GM19328 (cell line): Measurements from ENCODE around the gene CDK5R1.
"Not testable (repeated sequence)": the region's sequence is repeated elsewhere in the genome, so short reads cannot be mapped to it uniquely, and the experiment has no call there.

Experiments used
- ATAC-seq: cut with Tn5 transposase; IDR thresholded peaks from one replicate; pipeline ENCODE4 v1.9.1; 2021; ENCODE audit warnings: mild to moderate bottlenecking, moderate library complexity; ENCODE audit not compliant: unreplicated experiment

CDK5R1 gene

DNA sequence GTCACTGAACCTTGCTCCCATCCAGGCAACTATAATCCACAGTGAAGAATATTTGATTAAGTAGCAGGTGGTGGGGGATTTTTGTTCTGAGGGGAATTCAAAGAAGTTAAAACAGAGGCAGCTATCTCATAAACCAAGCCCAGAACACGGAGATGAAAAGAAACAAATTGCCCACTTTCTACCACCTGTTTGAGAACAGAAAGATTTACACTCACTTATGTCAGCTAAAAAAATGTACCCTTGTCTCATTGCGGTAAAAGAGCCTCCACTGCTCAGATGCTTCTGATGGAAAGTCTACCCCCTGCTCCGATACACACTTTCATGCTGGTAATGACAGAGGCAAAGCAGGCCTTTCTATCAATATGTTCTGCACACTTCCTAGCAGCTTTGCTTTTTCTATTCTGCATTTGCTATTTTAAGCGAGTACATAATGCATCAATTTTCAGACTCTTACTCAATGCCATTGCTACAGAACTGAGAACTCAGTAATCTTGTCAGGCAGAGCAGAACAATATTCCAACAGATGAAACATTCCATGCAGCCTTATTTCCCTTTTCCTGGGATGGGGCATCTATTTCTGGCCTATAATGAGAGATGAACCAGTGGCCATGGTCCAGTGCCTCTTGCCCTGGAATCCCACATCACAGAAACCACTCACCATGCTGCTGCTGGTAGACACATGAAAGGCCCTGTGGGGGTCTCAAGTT is 29.0 kb downstream of the CDK5R1 start:
- ATAC-seq: no peak

- ATAC-seq: no peak
Observed at GRCh38 chr17:32516450-32516849, 29.7 kb downstream of the CDK5R1 start.

DNA sequence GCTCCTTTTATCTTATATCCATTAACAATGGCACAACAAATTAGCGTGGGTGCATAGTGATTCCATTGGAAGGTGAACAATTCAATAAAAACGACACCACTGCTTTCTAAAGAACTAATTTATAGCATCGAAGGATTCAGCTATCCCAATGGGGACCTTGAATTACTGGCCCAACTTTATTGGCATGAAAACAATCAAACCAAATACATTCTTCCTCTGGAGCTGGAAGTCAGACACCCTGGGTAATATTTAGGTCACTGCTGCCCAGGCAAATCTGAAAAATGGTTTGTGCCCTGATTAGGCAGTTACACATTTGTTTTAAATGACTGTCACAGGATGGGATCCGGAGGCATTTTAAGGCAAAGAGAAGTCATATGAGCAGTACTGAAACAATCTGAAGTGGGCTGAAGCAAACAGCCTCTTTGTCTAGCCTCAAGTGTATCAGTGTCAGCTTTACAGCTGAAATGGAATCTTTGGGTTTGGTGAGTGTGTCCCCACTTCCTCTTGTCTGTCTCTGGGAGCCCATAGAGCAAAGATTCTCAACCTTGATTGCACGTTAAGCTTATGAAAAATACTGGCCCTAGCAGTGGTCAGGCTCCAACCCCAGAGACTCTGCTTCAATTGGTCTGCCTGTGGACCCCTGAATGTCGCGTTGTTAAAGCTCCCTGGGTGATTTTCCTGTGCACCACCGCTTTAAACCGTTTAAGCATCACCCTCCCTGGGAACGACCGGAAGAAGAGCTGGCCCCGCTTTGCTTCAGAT is 30.3 kb downstream of the CDK5R1 start:
- ATAC-seq: no peak

- no peak for ATAC-seq
Observed at GRCh38 chr17:32517982-32518381, 31.2 kb downstream of the CDK5R1 start.

GRCh38 chr17:32518646-32519227 is 31.9 kb downstream of the CDK5R1 start:
- no peak for ATAC-seq

- ATAC-seq: no peak
Observed at GRCh38 chr17:32519228-32520103, 32.7 kb downstream of the CDK5R1 start.

DNA sequence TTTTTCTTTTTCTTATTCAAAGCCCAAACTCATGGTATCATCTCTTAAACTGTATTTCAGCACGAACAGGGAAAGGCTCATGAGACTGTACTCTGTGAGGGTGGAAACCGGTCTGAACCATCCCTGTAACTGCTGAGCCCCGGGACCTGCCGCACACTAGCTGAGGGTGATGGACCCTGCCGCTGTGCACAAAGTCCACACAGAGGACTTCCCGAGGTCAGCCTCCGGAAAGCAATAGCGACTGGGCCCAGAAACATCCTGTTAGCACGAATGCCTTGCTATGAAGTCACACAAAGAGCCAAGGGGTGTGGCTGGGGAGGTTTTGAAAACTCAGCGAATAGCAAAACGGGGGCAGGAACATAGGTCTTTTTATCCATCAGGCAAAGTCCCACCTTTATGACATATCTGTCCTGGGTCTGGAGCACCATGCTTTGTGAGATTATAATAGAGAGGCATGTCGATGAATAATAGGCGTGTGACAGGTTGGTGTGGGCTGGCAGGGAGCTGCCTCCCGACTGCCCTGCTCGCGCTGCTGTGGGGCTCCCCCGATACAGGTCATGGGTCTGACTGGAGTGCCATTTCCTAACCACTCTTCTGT is 33.4 kb downstream of the CDK5R1 start:
- ATAC-seq: no peak

DNA sequence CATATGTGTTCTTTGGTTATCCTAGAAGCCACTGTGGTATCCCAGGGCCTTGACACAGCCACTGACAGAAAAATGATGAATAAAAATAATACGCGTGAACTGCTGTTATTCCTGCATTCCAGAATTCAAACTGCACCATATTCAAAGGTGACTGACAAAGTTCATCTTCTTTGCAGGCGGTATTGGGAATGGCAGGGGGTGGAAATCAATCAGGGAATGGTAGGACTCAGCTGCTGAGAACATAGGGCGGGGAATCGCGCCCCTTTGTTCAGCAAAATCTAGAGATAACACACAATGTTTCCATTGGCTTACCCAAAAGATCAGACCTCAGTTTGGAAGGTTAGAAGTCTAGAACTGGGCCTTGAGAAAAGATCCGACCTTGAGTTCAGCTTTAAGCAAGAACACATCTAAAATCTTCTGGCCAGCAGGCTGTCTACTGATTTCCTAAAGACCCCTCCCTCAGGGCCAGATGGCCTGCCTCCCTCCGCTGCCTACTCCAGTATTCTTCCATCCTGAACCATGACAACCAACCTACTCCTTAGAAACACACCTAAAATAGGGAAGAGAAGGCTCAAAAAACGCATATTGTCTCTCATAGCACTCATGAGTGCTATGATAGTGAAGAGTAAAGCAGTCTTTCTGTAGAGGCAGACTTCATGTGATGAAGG is 34.1 kb downstream of the CDK5R1 start:
- ATAC-seq: no peak

DNA sequence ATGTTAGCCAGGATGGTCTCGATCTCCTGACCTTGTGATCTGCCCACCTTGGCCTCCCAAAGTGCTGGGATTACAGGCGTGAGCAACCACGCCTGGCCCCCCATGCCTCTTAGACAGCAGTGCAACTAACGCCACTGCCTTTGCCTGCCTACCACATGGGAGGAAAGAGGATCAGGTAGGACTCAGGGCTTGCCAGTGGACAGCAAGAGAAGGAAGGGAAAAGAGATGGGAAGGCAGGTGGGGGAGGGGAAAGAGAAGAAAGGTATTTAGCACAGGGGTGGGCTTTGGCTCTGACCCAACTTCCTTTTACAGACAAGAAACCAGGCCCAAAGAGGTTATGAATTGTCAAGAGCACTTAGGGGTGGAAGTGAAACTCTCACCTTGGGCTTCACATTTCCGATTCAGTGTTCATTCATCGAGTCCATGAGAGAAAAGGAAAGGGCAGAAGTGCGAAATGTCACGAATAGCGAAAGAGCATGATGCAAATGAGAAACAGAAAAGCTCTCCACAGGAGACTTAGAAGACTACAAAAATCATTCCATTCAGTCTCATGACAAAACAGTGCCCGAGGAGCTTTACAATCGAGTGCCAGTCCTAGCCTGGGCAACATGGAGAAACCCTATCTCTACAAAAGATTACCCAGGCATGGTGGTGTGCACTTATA is 36.4 kb downstream of the CDK5R1 start:
- peak; percentile 48 for ATAC-seq

DNA sequence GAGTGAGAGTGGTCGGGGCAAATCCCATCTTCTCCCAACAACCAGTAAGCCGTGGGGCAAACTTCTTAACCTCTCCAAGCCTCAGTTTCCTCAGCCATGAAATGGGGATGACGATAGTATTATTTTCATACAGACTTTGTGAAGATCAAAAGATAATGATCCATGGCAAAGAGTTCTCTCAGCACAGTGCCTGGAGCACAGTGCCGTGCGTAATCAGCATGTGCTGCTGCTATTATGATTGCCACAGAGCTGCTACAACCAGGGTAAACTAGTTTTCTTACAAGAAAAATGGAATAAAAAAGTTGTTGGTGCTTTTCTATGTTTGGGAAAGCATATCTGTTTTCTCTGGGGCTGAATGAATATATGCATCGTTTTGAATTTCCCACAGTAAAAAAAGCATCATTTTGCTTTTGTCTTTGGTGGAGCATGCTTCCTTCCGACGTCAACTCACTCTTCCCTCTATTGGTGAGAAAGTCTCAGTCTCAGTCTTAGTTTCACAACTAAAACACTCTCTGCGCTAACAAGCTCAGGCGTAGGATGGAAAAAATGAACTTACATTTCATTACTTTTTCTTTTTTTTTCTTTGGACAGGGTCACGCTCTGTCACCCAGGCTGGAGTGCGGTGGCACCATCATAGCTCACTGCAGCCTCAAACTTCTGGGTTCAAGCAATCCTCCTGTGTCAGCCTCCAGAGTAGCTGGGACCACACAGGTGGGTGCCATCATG is 37.2 kb downstream of the CDK5R1 start:
- ATAC-seq: no peak

- ATAC-seq: not testable (repeated sequence)
Observed at GRCh38 chr17:32524553-32524880, 37.7 kb downstream of the CDK5R1 start.

GRCh38 chr17:32525122-32525521 is 38.3 kb downstream of the CDK5R1 start:
- ATAC-seq: no peak

GRCh38 chr17:32527146-32527545 is 40.4 kb downstream of the CDK5R1 start:
- ATAC-seq: no peak

GRCh38 chr17:32528825-32529224 is 42.0 kb downstream of the CDK5R1 start:
- no peak for ATAC-seq

GRCh38 chr17:32529604-32530003 is 42.8 kb downstream of the CDK5R1 start:
- ATAC-seq: no peak

DNA sequence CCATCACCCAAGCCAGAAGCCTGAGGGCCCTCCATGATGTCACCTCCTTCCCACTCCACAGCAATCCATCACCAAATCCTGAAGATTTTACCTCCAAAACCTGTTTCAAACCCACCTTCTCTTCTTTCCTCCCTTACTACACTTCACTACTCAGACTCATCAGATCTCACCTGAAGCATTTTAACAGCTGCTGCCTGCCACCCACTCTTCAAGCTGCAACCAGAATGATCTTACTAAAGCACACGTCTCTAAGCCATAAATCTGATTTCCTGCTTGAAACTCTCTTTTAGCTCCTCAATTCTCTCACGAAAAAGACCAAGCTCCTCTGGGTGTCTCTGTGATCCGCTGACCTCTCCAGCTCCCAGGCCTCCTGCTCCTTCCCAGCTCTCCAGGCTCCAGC is 46.5 kb downstream of the CDK5R1 start:
- ATAC-seq: no peak

GRCh38 chr17:32536736-32537643 is 50.2 kb downstream of the CDK5R1 start:
- ATAC-seq: no peak
